HG03196 (cell line): ENCODE measurements around the gene ZNF467.

Experiments used
- ATAC-seq: cut with Tn5 transposase; IDR thresholded peaks from one replicate; pipeline ENCODE4 v1.9.1; 2021; ENCODE audit not compliant: unreplicated experiment

The ZNF467 gene

GRCh38 chr7:149751043-149751775 lies 22.2 kb downstream of the ZNF467 start:
- no peak for ATAC-seq

- no peak for ATAC-seq
Observed at GRCh38 chr7:149750122-149750845, 23.1 kb downstream of the ZNF467 start.

- no peak for ATAC-seq
Observed at GRCh38 chr7:149748076-149748874, 25.1 kb downstream of the ZNF467 start.

GRCh38 chr7:149743476-149744255 lies 29.7 kb downstream of the ZNF467 start:
- ATAC-seq: no peak

GRCh38 chr7:149742075-149742701 lies 31.2 kb downstream of the ZNF467 start:
- peak; percentile 66 for ATAC-seq

GRCh38 chr7:149741629-149742028 lies 31.8 kb downstream of the ZNF467 start:
- no peak for ATAC-seq

GRCh38 chr7:149736478-149737360 lies 36.7 kb downstream of the ZNF467 start:
- no peak for ATAC-seq

- no peak for ATAC-seq
Observed at GRCh38 chr7:149735779-149736477, 37.5 kb downstream of the ZNF467 start.

GRCh38 chr7:149735181-149735602 lies 38.2 kb downstream of the ZNF467 start:
- no peak for ATAC-seq

GRCh38 chr7:149734791-149735075 lies 38.7 kb downstream of the ZNF467 start:
- no peak for ATAC-seq

GRCh38 chr7:149733924-149734790 lies 39.2 kb downstream of the ZNF467 start:
- no peak for ATAC-seq

- ATAC-seq: no peak
Observed at GRCh38 chr7:149733131-149733923, 40.1 kb downstream of the ZNF467 start.

GRCh38 chr7:149732611-149733010 lies 40.8 kb downstream of the ZNF467 start:
- ATAC-seq: no peak

- no peak for ATAC-seq
Observed at GRCh38 chr7:149732111-149732561, 41.3 kb downstream of the ZNF467 start.

- no peak for ATAC-seq
Observed at GRCh38 chr7:149731207-149731955, 42.0 kb downstream of the ZNF467 start.

GRCh38 chr7:149729983-149730801 lies 43.2 kb downstream of the ZNF467 start:
- no peak for ATAC-seq
